ENCODE results near the gene LONRF2.

DNA sequence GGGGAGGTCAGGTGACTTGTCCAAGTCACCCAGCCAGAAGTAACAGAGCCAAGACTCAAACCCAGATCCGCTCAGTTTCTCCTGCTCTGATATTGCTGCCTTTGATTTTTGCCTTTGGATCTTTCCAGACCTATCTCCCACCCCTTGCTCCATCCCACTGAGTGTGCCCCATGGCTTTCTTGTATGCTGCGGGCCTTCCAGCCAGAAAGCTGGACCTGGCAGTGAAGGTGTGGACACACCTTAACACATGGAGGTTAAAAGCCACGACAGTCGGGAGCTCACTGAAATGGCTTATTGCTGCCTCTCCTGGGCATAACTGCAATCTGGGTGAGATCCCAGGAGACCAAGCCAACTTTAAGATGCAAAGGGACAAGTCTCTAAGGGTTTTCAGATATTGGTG lies 86.7 kb downstream of the LONRF2 start:
- TF ChIP-seq, protein P1, sequence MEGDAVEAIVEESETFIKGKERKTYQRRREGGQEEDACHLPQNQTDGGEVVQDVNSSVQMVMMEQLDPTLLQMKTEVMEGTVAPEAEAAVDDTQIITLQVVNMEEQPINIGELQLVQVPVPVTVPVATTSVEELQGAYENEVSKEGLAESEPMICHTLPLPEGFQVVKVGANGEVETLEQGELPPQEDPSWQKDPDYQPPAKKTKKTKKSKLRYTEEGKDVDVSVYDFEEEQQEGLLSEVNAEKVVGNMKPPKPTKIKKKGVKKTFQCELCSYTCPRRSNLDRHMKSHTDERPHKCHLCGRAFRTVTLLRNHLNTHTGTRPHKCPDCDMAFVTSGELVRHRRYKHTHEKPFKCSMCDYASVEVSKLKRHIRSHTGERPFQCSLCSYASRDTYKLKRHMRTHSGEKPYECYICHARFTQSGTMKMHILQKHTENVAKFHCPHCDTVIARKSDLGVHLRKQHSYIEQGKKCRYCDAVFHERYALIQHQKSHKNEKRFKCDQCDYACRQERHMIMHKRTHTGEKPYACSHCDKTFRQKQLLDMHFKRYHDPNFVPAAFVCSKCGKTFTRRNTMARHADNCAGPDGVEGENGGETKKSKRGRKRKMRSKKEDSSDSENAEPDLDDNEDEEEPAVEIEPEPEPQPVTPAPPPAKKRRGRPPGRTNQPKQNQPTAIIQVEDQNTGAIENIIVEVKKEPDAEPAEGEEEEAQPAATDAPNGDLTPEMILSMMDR (optimal IDR thresholded peaks at IDR 0.05 in 1 of 3, IDR thresholded peaks at IDR 0.05 in 1 of 3, conservative IDR thresholded peaks at IDR 0.05 in 1 of 3; ENCODE audit: extremely low read depth in 1 of 3, insufficient read depth in 2 of 3, low read length in 3 of 3), result no peak
- TF ChIP-seq EZH2 (IDR thresholded peaks at IDR 0.05; ENCODE audit: low read length), result no peak

Measured in keratinocyte (primary cell).